ENCODE data around the gene CACNA2D3.
A peak's percentile ranks its signal among the peaks of the same experiment; 100 is the strongest.

The CACNA2D3 gene

DNA sequence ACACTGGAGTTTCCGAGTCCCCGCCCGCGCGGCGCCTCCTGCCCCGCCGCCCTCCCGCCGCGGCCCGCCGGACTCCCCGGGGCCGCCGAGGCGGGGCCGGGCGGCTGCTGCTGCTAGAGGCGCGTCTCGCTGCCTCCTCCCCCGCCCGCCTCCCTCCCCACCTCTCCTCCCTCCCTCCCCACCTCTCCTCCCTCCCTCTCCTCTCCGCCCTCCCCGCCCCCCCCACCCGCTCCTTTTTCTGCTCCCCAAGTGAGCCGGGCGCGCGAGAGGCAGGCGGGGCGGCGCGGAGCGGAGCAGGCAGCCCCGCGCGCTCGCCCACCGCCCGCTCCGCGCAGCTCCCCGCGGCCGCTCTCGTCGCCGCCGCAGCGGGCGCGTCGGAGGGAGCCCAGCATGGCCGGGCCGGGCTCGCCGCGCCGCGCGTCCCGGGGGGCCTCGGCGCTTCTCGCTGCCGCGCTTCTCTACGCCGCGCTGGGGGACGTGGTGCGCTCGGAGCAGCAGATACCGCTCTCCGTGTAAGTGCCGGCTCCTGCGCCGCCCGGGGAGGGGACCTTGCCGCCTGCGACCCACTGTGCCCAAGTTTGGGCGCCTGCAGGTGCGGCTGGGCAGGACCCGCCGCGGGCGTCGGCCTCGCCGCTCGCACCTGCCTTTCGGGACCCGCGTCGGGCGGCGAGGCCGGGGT, at the start of gene CACNA2D3:
Gene CACNA2D3 (plus strand): TSS at position 229 of the 679 bp plus-strand sequence.
- H3K27ac ChIP-seq (ENCODE audit: low read depth, low read length): no peak within 1 kb of the TSS
- H3K4me1 ChIP-seq (ENCODE audit: control insufficient read depth, insufficient read depth, low read length): peaks cover 8% of the 10 kb centered on the region
- no peaks in the 10 kb centered on the region for H3K9me3 ChIP-seq (ENCODE audit: control insufficient read depth, insufficient read depth, low read length)
- no peak within 1 kb of the TSS for H3K9ac ChIP-seq (ENCODE audit: low read depth, low read length)
- H3K4me3 ChIP-seq (ENCODE audit: low read depth, low read length): peak within 1 kb of the TSS; percentile 76
- H3K36me3 ChIP-seq (ENCODE audit: control insufficient read depth, insufficient read depth, low read length): no peaks in the 10 kb centered on the region
- H3K27me3 ChIP-seq (ENCODE audit: control insufficient read depth, insufficient read depth, low read length): peaks cover 80% of the 10 kb centered on the region

DNA sequence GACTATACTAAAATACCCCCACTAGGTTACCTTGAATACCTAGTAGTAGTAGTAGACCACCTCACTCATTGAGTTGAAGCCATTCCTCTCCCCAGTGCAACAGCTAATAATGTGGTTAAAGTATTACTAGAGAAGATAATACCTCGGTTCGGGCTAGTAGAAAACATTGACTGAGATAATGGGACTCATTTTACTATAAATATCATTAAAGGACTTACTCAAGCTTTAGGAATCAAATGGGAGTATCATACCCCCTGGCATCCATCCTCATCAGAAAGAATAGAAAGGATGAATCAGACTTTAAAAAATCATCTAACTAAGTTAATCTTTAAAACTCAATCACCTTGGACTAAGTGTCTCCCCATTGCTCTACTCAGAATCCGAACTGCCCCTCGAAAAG, 49.0 kb upstream of the CACNA2D3 start:
- Histone ChIP-seq H3K9ac (ENCODE audit: low read depth, low read length) (no peak overlapping the region), H3K9me3 (ENCODE audit: control insufficient read depth, insufficient read depth, low read length) (peaks cover 16% of the 10 kb centered on the region), H3K27me3 (ENCODE audit: control insufficient read depth, insufficient read depth, low read length) (no peaks in the 10 kb centered on the region), H3K4me3 (ENCODE audit: low read depth, low read length) (no peak overlapping the region), H3K4me1 (ENCODE audit: control insufficient read depth, insufficient read depth, low read length) (peaks cover 9% of the 10 kb centered on the region), H3K27ac (ENCODE audit: low read depth, low read length) (no peak overlapping the region), H3K36me3 (ENCODE audit: control insufficient read depth, insufficient read depth, low read length) (no peaks in the 10 kb centered on the region)

DNA sequence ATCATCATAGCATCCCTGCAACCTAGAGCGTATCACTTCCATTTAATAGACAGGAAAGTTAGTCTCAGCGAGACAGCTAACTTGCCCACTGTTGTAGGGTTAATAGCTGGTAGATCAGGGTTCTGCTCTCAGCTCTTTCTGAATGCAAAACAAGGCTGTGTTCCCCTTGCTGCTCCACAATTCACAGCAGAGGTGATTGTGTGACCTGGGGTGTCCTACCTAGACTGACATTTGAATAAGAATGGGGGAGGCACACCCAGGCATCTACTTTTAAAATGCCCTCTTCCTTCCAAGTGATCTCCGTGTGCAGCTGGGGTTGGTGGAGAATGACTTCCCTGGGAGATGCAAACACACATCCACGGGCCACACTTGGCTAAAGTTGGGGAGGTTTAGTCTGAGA, 43.0 kb upstream of the CACNA2D3 start:
- Histone ChIP-seq H3K36me3 (ENCODE audit: control insufficient read depth, insufficient read depth, low read length) (no peaks in the 10 kb centered on the region), H3K27me3 (ENCODE audit: control insufficient read depth, insufficient read depth, low read length) (no peaks in the 10 kb centered on the region), H3K9ac (ENCODE audit: low read depth, low read length) (no peak overlapping the region), H3K27ac (ENCODE audit: low read depth, low read length) (peak overlapping the region; percentile 77), H3K4me1 (ENCODE audit: control insufficient read depth, insufficient read depth, low read length) (peaks cover 25% of the 10 kb centered on the region), H3K4me3 (ENCODE audit: low read depth, low read length) (peak overlapping the region; percentile 24; the same call in 1 of the 2 replicates), H3K9me3 (ENCODE audit: control insufficient read depth, insufficient read depth, low read length) (no peaks in the 10 kb centered on the region)

DNA sequence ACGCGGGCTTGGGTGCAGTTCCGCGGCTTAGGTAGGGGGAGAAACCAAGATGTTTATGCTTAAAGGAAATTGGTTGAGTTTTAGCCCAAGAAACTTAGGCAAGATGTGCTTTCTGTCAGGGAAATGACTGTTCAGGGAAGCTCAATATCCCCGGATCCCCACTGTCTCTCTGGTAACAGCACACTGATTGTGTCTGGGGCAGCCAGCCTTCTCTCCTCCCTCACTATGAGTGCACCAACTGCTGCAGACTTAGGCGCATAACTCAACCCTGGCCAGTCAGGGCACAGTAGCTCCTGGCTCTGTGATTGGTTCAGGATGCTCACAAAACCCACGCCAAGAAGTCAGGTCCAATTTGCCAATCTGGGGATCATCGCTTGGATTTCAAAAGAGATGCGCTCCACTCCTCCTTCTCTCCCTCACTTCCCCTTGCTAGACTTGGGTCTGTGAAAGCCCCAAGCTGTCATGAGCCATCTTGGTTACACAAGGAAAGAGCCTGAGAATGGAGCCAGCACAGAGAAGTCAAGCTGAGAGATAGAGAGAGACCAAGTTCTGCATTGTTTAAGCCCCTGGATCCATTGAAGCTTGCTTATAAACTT, 42.5 kb upstream of the CACNA2D3 start:
- Histone ChIP-seq H3K36me3 (ENCODE audit: control insufficient read depth, insufficient read depth, low read length) (no peaks in the 10 kb centered on the region), H3K4me3 (ENCODE audit: low read depth, low read length) (0 out of 2 replicates have a peak overlapping the region, but pooled peaks have one; percentile 24), H3K9me3 (ENCODE audit: control insufficient read depth, insufficient read depth, low read length) (no peaks in the 10 kb centered on the region), H3K27ac (ENCODE audit: low read depth, low read length) (peak overlapping the region; percentile 77), H3K27me3 (ENCODE audit: control insufficient read depth, insufficient read depth, low read length) (no peaks in the 10 kb centered on the region; the same call in 1 of the 2 replicates), H3K4me1 (ENCODE audit: control insufficient read depth, insufficient read depth, low read length) (peaks cover 25% of the 10 kb centered on the region), H3K9ac (ENCODE audit: low read depth, low read length) (no peak overlapping the region)

DNA sequence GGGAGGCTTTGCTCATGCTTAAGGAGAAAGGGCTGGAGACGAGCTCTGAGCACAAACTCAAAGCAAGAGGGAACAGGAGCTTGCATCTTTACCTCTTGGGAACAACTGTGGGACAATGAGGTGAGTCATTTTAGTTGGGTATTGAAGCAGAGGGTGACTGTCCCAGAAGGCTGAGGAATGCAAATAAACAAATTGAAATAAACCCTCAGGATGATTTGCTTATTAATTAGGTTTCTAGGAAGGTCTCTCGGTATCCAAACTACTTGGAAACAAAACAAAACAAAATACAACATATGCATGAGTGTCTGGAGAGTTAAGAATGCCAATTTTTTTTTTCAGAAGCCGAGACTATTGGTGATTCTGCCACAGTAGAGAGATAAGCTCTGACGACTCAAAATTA, 38.4 kb upstream of the CACNA2D3 start:
- Histone ChIP-seq H3K4me1 (ENCODE audit: control insufficient read depth, insufficient read depth, low read length) (peaks cover 19% of the 10 kb centered on the region), H3K27ac (ENCODE audit: low read depth, low read length) (no peak overlapping the region)

DNA sequence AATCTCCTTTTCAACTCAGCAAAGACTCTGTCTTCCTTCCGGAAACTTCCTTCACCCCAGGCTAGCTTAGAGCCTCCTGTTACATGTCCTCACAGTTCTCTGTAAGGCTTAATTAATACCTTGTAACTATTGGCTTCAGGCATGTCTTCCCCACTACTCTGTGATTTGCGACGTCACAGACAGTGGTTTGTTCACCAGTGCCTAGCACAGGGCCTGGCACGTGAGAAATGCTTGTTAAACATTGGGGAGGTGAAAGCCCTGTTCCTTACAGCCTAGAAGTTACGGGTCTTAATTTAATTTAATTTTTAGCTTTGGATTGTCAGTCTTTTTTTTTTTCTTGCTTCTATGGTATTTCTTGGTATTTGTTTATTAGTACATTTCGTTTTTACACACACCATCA, 36.4 kb upstream of the CACNA2D3 start:
- no peak overlapping the region for H3K4me3 ChIP-seq (ENCODE audit: low read depth, low read length)
- H3K27ac ChIP-seq (ENCODE audit: low read depth, low read length): no peak overlapping the region
- peaks cover 5% of the 10 kb centered on the region; the same call in 1 of the 2 replicates for H3K4me1 ChIP-seq (ENCODE audit: control insufficient read depth, insufficient read depth, low read length)
- H3K36me3 ChIP-seq (ENCODE audit: control insufficient read depth, insufficient read depth, low read length): no peaks in the 10 kb centered on the region
- no peak overlapping the region for H3K9ac ChIP-seq (ENCODE audit: low read depth, low read length)
- no peaks in the 10 kb centered on the region for H3K9me3 ChIP-seq (ENCODE audit: control insufficient read depth, insufficient read depth, low read length)
- peaks cover 37% of the 10 kb centered on the region for H3K27me3 ChIP-seq (ENCODE audit: control insufficient read depth, insufficient read depth, low read length)

More for the DNA sequence above, 38.4 kb upstream of the CACNA2D3 start:
- H3K36me3 ChIP-seq (ENCODE audit: control insufficient read depth, insufficient read depth, low read length): no peaks in the 10 kb centered on the region
- peaks cover 35% of the 10 kb centered on the region for H3K27me3 ChIP-seq (ENCODE audit: control insufficient read depth, insufficient read depth, low read length)
- H3K4me3 ChIP-seq (ENCODE audit: low read depth, low read length): no peak overlapping the region
- no peaks in the 10 kb centered on the region for H3K9me3 ChIP-seq (ENCODE audit: control insufficient read depth, insufficient read depth, low read length)
- no peak overlapping the region for H3K9ac ChIP-seq (ENCODE audit: low read depth, low read length)

DNA sequence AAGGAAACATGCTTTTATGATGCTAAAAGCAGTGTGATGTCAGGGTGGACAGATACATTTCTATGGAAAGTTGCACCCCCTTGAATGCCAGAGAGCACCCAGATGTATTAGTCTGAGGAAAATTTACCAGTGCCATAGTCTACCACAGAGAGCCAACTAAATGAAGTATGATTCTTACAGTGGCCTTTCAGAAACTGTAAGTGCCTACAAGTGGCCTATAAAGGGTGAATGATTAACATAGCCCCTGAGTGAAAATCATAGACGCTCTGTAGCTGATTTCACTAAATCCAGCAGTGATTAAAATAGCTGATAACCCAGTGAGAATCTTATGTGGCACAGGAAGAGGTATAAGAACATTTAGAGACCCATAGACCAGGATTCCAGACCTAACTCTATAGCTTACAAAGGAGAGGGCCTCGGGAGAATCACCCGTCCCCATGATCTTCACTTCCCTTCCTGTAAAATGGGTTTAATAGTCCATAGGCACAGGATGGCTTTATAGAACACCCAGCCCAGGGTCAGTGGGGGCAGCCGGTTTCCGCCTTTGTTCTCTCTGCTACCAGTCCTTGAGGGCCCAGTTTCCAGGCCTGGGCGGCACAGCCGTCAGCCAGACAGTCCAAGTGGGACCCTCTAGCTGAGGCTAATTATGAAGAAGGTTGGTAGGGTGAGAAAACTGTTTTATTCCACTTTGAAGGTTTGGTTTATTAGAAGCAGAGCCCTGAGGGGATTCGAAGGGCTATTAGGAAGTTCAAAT, 35.5 kb upstream of the CACNA2D3 start:
- Histone ChIP-seq H3K27me3 (ENCODE audit: control insufficient read depth, insufficient read depth, low read length) (peaks cover 37% of the 10 kb centered on the region), H3K4me3 (ENCODE audit: low read depth, low read length) (peak overlapping the region; percentile 52), H3K36me3 (ENCODE audit: control insufficient read depth, insufficient read depth, low read length) (no peaks in the 10 kb centered on the region), H3K4me1 (ENCODE audit: control insufficient read depth, insufficient read depth, low read length) (peaks cover 5% of the 10 kb centered on the region; the same call in 1 of the 2 replicates), H3K9me3 (ENCODE audit: control insufficient read depth, insufficient read depth, low read length) (no peaks in the 10 kb centered on the region), H3K9ac (ENCODE audit: low read depth, low read length) (no peak overlapping the region), H3K27ac (ENCODE audit: low read depth, low read length) (no peak overlapping the region)

DNA sequence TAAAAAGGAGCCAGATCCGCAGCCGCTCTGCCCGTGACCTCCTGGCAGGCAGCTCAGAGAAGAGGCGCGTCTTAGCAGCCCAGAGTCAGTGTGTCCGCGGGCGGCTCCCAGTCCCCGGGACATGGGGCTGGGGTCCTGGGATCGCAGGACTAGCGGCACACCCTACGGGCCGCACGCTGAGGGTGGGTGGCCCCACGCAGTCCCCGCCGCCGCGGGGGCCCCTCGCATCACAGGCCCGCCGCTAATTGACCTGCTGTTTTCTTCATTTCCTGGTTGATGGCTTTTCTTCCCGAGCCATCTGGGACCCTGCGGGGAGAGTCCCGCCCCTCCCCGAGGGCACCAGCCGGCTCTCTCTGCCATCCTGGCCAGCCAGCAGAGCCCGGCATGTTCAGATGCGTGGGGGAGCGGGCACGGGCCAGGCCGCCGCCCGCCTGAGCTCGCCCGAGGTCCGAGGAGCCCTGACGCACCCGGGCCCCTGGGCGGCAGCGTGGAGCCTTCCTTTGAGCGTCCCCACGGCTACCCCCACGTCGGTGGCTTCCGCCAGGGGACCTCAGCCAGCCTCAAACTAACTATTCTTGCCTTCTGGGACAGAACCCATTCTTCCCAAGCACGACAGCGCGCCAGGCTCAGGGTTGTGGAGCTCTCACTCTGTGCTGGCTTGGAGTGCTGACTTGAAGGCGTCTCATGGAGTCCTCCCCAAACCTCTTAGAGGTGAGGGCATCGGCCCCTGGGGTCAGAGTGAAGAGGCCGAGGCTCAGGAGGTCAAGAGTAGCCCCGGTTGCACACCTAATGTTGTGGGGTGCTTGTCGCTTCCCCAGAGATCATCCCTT, 34.6 kb upstream of the CACNA2D3 start:
- Histone ChIP-seq H3K36me3 (ENCODE audit: control insufficient read depth, insufficient read depth, low read length) (no peaks in the 10 kb centered on the region), H3K27ac (ENCODE audit: low read depth, low read length) (no peak overlapping the region), H3K4me1 (ENCODE audit: control insufficient read depth, insufficient read depth, low read length) (peaks cover 5% of the 10 kb centered on the region; the same call in 1 of the 2 replicates), H3K27me3 (ENCODE audit: control insufficient read depth, insufficient read depth, low read length) (peaks cover 37% of the 10 kb centered on the region), H3K9ac (ENCODE audit: low read depth, low read length) (no peak overlapping the region), H3K4me3 (ENCODE audit: low read depth, low read length) (peak overlapping the region; percentile 52), H3K9me3 (ENCODE audit: control insufficient read depth, insufficient read depth, low read length) (no peaks in the 10 kb centered on the region)

DNA sequence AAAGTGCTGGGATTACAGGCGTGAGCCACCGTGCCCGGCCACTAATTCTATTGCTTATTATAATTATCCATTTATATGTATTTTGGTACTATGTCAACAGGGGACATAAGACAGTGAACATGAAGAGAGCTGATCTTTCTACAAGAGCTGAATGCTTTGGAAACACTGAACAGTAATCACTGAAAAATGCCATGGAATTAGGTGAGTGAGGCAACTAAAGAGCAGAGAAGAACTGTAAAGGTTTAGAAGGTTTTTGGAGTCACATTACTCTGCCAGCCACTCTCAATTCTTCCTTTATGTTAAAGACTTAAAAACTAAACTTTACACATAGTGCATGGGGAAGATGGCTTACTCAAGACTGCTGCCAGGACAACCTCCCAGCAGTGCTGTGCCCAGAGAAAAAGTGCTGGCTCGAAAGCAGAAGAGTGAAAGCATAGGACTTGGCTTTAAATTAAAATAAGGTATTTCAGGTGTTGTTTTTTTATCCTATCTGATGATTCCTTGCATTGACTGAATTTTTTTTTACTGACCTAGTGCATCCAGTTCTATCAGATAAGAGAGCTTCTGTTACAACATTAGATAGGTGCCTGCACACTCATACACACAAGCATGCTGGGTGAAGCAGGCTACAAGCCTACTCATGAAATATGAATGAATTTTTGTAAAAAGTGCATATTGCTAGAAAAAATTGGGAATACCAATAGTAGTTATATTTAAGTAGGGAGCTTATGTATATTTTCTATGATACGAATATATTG, 28.7 kb upstream of the CACNA2D3 start:
- Histone ChIP-seq H3K4me3 (ENCODE audit: low read depth, low read length) (no peak overlapping the region), H3K27ac (ENCODE audit: low read depth, low read length) (no peak overlapping the region), H3K9ac (ENCODE audit: low read depth, low read length) (no peak overlapping the region), H3K36me3 (ENCODE audit: control insufficient read depth, insufficient read depth, low read length) (no peaks in the 10 kb centered on the region), H3K4me1 (ENCODE audit: control insufficient read depth, insufficient read depth, low read length) (peaks cover 7% of the 10 kb centered on the region; the same call in 1 of the 2 replicates), H3K9me3 (ENCODE audit: control insufficient read depth, insufficient read depth, low read length) (no peaks in the 10 kb centered on the region), H3K27me3 (ENCODE audit: control insufficient read depth, insufficient read depth, low read length) (peaks cover 5% of the 10 kb centered on the region)

DNA sequence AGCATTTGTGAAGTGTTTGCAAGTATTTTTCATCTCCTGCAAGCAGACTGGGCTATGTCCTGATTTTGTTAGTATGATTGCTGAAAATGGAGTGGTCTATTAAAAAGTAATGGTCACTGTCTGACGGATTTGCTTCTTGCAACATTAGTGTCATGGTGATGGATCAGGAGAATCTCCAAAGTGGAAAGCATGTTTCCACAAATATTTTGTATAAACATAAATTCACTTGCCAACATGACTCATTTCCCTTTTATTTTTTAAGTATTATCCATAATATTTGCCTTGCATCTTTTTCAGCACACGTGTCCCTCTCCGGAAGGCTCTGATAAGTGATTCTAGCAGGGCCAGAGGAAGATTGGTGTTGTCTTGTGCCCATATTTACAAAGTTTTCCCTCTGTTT, 27.4 kb upstream of the CACNA2D3 start:
- no peaks in the 10 kb centered on the region for H3K36me3 ChIP-seq (ENCODE audit: control insufficient read depth, insufficient read depth, low read length)
- H3K9ac ChIP-seq (ENCODE audit: low read depth, low read length): no peak overlapping the region
- H3K27ac ChIP-seq (ENCODE audit: low read depth, low read length): no peak overlapping the region
- no peaks in the 10 kb centered on the region for H3K9me3 ChIP-seq (ENCODE audit: control insufficient read depth, insufficient read depth, low read length)
- no peak overlapping the region for H3K4me3 ChIP-seq (ENCODE audit: low read depth, low read length)
- no peaks in the 10 kb centered on the region for H3K27me3 ChIP-seq (ENCODE audit: control insufficient read depth, insufficient read depth, low read length)
- H3K4me1 ChIP-seq (ENCODE audit: control insufficient read depth, insufficient read depth, low read length): peaks cover 7% of the 10 kb centered on the region; the same call in 1 of the 2 replicates
